HCT116 (cell line): Measurements from ENCODE around the gene RTN4RL1.

Source experiments
- ATF3 ChIP-seq: IDR thresholded peaks from 2 replicates; pipeline ENCODE4 v1.6.1; 2012
- EZH2 ChIP-seq: fragments of 200-600 bp; sonication (generic); IDR thresholded peaks from 2 replicates; pipeline ENCODE4 v1.6.1; 2017; ENCODE audit warnings: antibody characterized with exemption, mixed run types
- EZH2phosphoT487 ChIP-seq: fragments of 200-600 bp; IDR thresholded peaks from 2 replicates; pipeline ENCODE4 v1.6.1; 2018; ENCODE audit warnings: antibody characterized with exemption, borderline replicate concordance
- JUND ChIP-seq: IDR thresholded peaks from 2 replicates; pipeline ENCODE4 v1.6.1; 2012
- MAX ChIP-seq: IDR thresholded peaks from 2 replicates; pipeline ENCODE4 v1.6.1; 2012
- POLR2A ChIP-seq: IDR thresholded peaks from 2 replicates; pipeline ENCODE4 v1.7.0; 2011; ENCODE audit warnings: borderline replicate concordance; ENCODE audit not compliant: insufficient read depth, insufficient read length; ENCODE audit errors: extremely low read depth
- POLR2AphosphoS5 ChIP-seq: IDR thresholded peaks from 2 replicates; pipeline ENCODE4 v1.6.1; 2011; ENCODE audit warnings: mild to moderate bottlenecking, low read depth, low read length, moderate library complexity
- RAD21 ChIP-seq: IDR thresholded peaks from 2 replicates; pipeline ENCODE4 v1.6.1; 2012; ENCODE audit warnings: low read depth, mild to moderate bottlenecking
- REST ChIP-seq: IDR thresholded peaks from 2 replicates; pipeline ENCODE4 v1.6.1; 2012; ENCODE audit warnings: low read depth
- SIN3A ChIP-seq: IDR thresholded peaks from 2 replicates; pipeline ENCODE4 v1.6.1; 2012; ENCODE audit warnings: low read depth
- SRF ChIP-seq: IDR thresholded peaks from 2 replicates; pipeline ENCODE4 v1.6.1; 2012; ENCODE audit warnings: low read depth
- ZFX ChIP-seq: fragments of 450-650 bp; IDR thresholded peaks from 2 replicates; pipeline ENCODE4 v1.6.1; 2017
- ZNF274 ChIP-seq: fragments of 200-500 bp; sonication (Bioruptor generic); IDR thresholded peaks from 2 replicates; pipeline ENCODE4 v1.6.1; 2014; ENCODE audit warnings: mild to moderate bottlenecking, low read depth, low read length, inconsistent platforms
- TF ChIP-seq, protein P1 (sequence below), 3 experiments: fragments of 200-600 bp in 1 of 3; sonication (generic) in 1 of 3; IDR thresholded peaks in 2 of 3; conservative IDR thresholded peaks in 1 of 3; 2 replicates each; pipeline ENCODE4 v1.5.1; 2012 to 2017; ENCODE audit warnings: low read depth in 2 of 3, low read length in 2 of 3, antibody characterized with exemption in 1 of 3, borderline replicate concordance in 1 of 3, control low read depth in 1 of 3, mild to moderate bottlenecking in 1 of 3, mixed read lengths in 1 of 3, mixed run types in 1 of 3, moderate library complexity in 1 of 3; ENCODE audit not compliant: insufficient read depth in 1 of 3

- TF ChIP-seq REST (no peak), ZFX (no peak), POLR2AphosphoS5 (no peak), ZNF274 (no peak), POLR2A (no peak), RAD21 (no peak), EZH2phosphoT487 (no peak), SRF (no peak), MAX (no peak), SIN3A (no peak), EZH2 (no peak), JUND (no peak), ATF3 (no peak)
- TF ChIP-seq, protein P1, sequence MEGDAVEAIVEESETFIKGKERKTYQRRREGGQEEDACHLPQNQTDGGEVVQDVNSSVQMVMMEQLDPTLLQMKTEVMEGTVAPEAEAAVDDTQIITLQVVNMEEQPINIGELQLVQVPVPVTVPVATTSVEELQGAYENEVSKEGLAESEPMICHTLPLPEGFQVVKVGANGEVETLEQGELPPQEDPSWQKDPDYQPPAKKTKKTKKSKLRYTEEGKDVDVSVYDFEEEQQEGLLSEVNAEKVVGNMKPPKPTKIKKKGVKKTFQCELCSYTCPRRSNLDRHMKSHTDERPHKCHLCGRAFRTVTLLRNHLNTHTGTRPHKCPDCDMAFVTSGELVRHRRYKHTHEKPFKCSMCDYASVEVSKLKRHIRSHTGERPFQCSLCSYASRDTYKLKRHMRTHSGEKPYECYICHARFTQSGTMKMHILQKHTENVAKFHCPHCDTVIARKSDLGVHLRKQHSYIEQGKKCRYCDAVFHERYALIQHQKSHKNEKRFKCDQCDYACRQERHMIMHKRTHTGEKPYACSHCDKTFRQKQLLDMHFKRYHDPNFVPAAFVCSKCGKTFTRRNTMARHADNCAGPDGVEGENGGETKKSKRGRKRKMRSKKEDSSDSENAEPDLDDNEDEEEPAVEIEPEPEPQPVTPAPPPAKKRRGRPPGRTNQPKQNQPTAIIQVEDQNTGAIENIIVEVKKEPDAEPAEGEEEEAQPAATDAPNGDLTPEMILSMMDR (IDR thresholded peaks at IDR 0.05 in 2 of 3, conservative IDR thresholded peaks at IDR 0.05 in 1 of 3; ENCODE audit: borderline replicate concordance in 1 of 3, insufficient read depth in 1 of 3, low read depth in 2 of 3, low read length in 2 of 3): no peak
Observed at GRCh38 chr17:2059547-2060384, 34.6 kb upstream of the RTN4RL1 start.
